GM12878 (cell line): ENCODE data around the gene TSC2. TPM values are rescaled to one million over a fixed set of nuclear protein-coding genes. Genes with fewer than 3 reads are reported as not detected.
A peak's percentile ranks its signal among the peaks of the same experiment; 100 is the strongest.

Experiments used
- ASH2L ChIP-seq: fragments of 300-600, 200-600 bp; sonication (generic); IDR thresholded peaks from 2 replicates; pipeline ENCODE4 v1.6.1; 2017; ENCODE audit warnings: low read depth, mild to moderate bottlenecking, borderline replicate concordance
- CBX3 ChIP-seq: fragments of 200-600 bp; sonication (generic); IDR thresholded peaks from 2 replicates; pipeline ENCODE4 v1.6.1; 2016; ENCODE audit warnings: low read depth, borderline replicate concordance
- CBX5 ChIP-seq: sonication (generic); IDR thresholded peaks from 2 replicates; pipeline ENCODE4 v1.6.1; 2016; ENCODE audit warnings: low read depth, moderate library complexity, mild to moderate bottlenecking, inconsistent platforms
- ETV6 ChIP-seq, 2 experiments: fragments of 450-650 bp in 1 of 2; IDR thresholded peaks in 1 of 2; conservative IDR thresholded peaks in 1 of 2; 2 replicates each; pipeline ENCODE4 v1.6.1; 2014; ENCODE audit warnings: antibody characterized with exemption in 1 of 2, borderline replicate concordance in 1 of 2, low read depth in 1 of 2, mild to moderate bottlenecking in 1 of 2, moderate library complexity in 1 of 2
- HCFC1 ChIP-seq: fragments of 150-350 bp; IDR thresholded peaks from 2 replicates; pipeline ENCODE4 v1.6.1; 2014; ENCODE audit warnings: low read length
- HDAC6 ChIP-seq: fragments of 200-600 bp; sonication (generic); IDR thresholded peaks from one replicate; pipeline ENCODE4 v1.8.0; 2017; ENCODE audit warnings: antibody characterized with exemption; ENCODE audit not compliant: unreplicated experiment
- KLF5 ChIP-seq: fragments of 450-650 bp; IDR thresholded peaks from 2 replicates; pipeline ENCODE4 v1.6.1; 2014; ENCODE audit warnings: mild to moderate bottlenecking; ENCODE audit not compliant: partially characterized antibody
- LARP7 ChIP-seq: fragments of 450-650 bp; IDR thresholded peaks from 2 replicates; pipeline ENCODE4 v1.6.1; 2017; ENCODE audit warnings: mild to moderate bottlenecking
- MTA3 ChIP-seq: IDR thresholded peaks from 2 replicates; pipeline ENCODE4 v1.6.1; 2012; ENCODE audit warnings: low read length, inconsistent platforms, borderline replicate concordance
- MYC ChIP-seq: IDR thresholded peaks from 2 replicates; pipeline ENCODE4 v1.6.1; 2011; ENCODE audit warnings: mild to moderate bottlenecking, low read length, moderate library complexity, inconsistent platforms; ENCODE audit not compliant: insufficient read depth, insufficient replicate concordance, insufficient read length, severe bottlenecking
- NBN ChIP-seq: fragments of 450-650 bp; IDR thresholded peaks from 2 replicates; pipeline ENCODE4 v1.6.1; 2016
- PML ChIP-seq: IDR thresholded peaks from 2 replicates; pipeline ENCODE4 v1.6.1; 2012; ENCODE audit warnings: low read length, inconsistent platforms
- RELA ChIP-seq: fragments of 450-650 bp; IDR thresholded peaks from 2 replicates; pipeline ENCODE4 v1.8.0; 2014; ENCODE audit warnings: borderline replicate concordance; ENCODE audit not compliant: partially characterized antibody
- SMC3 ChIP-seq: IDR thresholded peaks from 2 replicates; pipeline ENCODE4 v1.6.1; 2011; ENCODE audit warnings: low read length, improper control_type of control experiment, borderline replicate concordance
- SPI1 ChIP-seq: IDR thresholded peaks from 2 replicates; pipeline ENCODE4 v1.6.1; 2011; ENCODE audit warnings: low read depth, mild to moderate bottlenecking, low read length, moderate library complexity, borderline replicate concordance; ENCODE audit not compliant: insufficient read depth
- TCF12 ChIP-seq: IDR thresholded peaks from 2 replicates; pipeline ENCODE4 v1.6.1; 2011; ENCODE audit warnings: low read depth, mild to moderate bottlenecking, low read length
- ZBED1 ChIP-seq: IDR thresholded peaks from 2 replicates; pipeline ENCODE4 v1.6.1; 2016; ENCODE audit warnings: borderline replicate concordance
- ZNF274 ChIP-seq: IDR thresholded peaks from one replicate; pipeline ENCODE4 v1.8.0; 2011; ENCODE audit not compliant: insufficient read length, insufficient read depth
- polyA plus RNA-seq, 11 experiments: library from polyadenylated mRNA; depleted of rRNA in 4 of 11; unstranded in 6 of 11; stranded (reverse) in 5 of 11; fragments of >200 nt; fragmentation: Nextera tagmentation in 4 of 11; fragmentation: Illumina TruSeq in 1 of 11; extraction: Ambion mirVana in 4 of 11; extraction: Trizol in 1 of 11; gene quantifications; 1 replicate in 1 of 11; 2 replicates in 10 of 11; pipeline versions ENCODE4 v1.2.1 to v1.2.3, GENCODE V29; 2011 to 2016; ENCODE audit warnings: inconsistent platforms in 2 of 11, missing spikeins in 2 of 11, low read depth in 1 of 11
- total RNA-seq, 4 experiments: library from RNA; depleted of rRNA in 3 of 4; stranded (reverse); fragments of >200 nt in 3 of 4; fragmentation: Illumina TruSeq in 1 of 4; extraction: Trizol in 1 of 4; gene quantifications; 2 replicates each; pipeline versions ENCODE4 v1.2.1 to v1.2.3, GENCODE V29; 2013 to 2021
- TF ChIP-seq, protein P1 (sequence below): IDR thresholded peaks from 2 replicates; pipeline ENCODE4 v1.6.1; 2011; ENCODE audit warnings: borderline replicate concordance, low read depth, mild to moderate bottlenecking, moderate library complexity, mixed read lengths, low read length; ENCODE audit not compliant: insufficient read depth; ENCODE audit errors: extremely low read length
- TF ChIP-seq, protein P2 (sequence below): fragments of 450-650 bp; IDR thresholded peaks from 2 replicates; pipeline ENCODE4 v1.6.1; 2018; ENCODE audit warnings: borderline replicate concordance, mild to moderate bottlenecking; ENCODE audit not compliant: partially characterized antibody
- TF ChIP-seq, protein P3 (sequence below): IDR thresholded peaks from 2 replicates; pipeline ENCODE4 v1.6.1; 2012; ENCODE audit warnings: mild to moderate bottlenecking, low read depth, low read length

The TSC2 gene
- total and polyA plus RNA-seq, 10 of the 15 experiments (the other 5 are each of a cell fraction or from before 2014, with no cell fraction given): 1.6 to 77.0 (median 21.6) TPM

DNA sequence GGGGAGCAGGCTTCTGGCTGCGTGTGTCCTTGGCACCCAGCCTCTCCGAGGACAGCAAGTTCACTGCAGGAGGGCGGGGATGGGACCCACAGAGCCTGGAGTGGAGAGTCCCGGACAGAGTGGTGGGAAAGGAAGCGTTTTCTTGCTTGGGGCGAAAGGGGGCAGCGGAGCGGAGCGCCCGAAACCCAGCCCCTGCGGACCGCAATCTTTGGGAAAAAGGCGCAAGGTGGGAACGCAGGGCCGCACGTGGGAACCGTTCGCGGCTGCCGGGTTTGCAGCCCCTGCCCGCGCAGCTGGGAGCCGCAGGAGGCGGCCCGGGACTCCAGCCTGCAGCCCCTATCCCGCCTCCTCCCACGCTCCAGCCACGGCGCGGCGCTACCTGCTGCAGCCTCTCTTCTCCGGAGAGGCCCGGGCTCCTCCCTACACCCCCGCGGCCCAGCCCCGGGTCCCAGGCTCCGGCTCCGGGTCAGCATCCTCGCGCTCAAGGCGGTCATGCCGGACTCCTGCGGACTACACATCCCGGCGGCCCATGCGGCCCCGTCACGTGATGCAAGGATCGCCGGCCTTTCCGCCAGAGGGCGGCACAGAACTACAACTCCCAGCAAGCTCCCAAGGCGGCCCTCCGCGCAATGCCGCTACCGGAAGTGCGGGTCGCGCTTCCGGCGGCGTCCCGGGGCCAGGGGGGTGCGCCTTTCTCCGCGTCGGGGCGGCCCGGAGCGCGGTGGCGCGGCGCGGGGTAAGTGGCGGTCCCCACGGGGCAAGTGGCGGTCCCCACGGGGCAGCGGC, at the start of gene TSC2, which contains the start of gene NTHL1 (continued):
- TF ChIP-seq SMC3: no peak
- TF ChIP-seq, protein P1, sequence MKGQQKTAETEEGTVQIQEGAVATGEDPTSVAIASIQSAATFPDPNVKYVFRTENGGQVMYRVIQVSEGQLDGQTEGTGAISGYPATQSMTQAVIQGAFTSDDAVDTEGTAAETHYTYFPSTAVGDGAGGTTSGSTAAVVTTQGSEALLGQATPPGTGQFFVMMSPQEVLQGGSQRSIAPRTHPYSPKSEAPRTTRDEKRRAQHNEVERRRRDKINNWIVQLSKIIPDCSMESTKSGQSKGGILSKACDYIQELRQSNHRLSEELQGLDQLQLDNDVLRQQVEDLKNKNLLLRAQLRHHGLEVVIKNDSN: peak; percentile 99
- no peak for TF ChIP-seq HDAC6
- TF ChIP-seq MTA3: no peak
- TF ChIP-seq CBX3: no peak
- TF ChIP-seq RELA: peak; percentile 45
- TF ChIP-seq CBX5: no peak
- peak; percentile 28 for TF ChIP-seq MYC
- TF ChIP-seq, protein P2, sequence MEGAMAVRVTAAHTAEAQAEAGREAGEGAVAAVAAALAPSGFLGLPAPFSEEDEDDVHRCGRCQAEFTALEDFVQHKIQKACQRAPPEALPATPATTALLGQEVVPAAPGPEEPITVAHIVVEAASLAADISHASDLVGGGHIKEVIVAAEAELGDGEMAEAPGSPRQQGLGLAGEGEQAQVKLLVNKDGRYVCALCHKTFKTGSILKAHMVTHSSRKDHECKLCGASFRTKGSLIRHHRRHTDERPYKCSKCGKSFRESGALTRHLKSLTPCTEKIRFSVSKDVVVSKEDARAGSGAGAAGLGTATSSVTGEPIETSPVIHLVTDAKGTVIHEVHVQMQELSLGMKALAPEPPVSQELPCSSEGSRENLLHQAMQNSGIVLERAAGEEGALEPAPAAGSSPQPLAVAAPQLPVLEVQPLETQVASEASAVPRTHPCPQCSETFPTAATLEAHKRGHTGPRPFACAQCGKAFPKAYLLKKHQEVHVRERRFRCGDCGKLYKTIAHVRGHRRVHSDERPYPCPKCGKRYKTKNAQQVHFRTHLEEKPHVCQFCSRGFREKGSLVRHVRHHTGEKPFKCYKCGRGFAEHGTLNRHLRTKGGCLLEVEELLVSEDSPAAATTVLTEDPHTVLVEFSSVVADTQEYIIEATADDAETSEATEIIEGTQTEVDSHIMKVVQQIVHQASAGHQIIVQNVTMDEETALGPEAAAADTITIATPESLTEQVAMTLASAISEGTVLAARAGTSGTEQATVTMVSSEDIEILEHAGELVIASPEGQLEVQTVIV: peak; percentile 35
- TF ChIP-seq LARP7: peak; percentile 98
- no peak for TF ChIP-seq ZBED1
- TF ChIP-seq SPI1: no peak
- peak; percentile 99 for TF ChIP-seq HCFC1
- no peak for TF ChIP-seq NBN
- peak; percentile 57 for TF ChIP-seq KLF5
- TF ChIP-seq TCF12: no peak; the same call in 1 of the 2 replicates
- TF ChIP-seq, protein P3, sequence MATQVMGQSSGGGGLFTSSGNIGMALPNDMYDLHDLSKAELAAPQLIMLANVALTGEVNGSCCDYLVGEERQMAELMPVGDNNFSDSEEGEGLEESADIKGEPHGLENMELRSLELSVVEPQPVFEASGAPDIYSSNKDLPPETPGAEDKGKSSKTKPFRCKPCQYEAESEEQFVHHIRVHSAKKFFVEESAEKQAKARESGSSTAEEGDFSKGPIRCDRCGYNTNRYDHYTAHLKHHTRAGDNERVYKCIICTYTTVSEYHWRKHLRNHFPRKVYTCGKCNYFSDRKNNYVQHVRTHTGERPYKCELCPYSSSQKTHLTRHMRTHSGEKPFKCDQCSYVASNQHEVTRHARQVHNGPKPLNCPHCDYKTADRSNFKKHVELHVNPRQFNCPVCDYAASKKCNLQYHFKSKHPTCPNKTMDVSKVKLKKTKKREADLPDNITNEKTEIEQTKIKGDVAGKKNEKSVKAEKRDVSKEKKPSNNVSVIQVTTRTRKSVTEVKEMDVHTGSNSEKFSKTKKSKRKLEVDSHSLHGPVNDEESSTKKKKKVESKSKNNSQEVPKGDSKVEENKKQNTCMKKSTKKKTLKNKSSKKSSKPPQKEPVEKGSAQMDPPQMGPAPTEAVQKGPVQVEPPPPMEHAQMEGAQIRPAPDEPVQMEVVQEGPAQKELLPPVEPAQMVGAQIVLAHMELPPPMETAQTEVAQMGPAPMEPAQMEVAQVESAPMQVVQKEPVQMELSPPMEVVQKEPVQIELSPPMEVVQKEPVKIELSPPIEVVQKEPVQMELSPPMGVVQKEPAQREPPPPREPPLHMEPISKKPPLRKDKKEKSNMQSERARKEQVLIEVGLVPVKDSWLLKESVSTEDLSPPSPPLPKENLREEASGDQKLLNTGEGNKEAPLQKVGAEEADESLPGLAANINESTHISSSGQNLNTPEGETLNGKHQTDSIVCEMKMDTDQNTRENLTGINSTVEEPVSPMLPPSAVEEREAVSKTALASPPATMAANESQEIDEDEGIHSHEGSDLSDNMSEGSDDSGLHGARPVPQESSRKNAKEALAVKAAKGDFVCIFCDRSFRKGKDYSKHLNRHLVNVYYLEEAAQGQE: no peak
- TF ChIP-seq ZNF274: no peak
- peak; percentile 76; the same call in 1 of the 2 replicates for TF ChIP-seq ASH2L
- no peak for TF ChIP-seq PML
- TF ChIP-seq ETV6 (conservative IDR thresholded peaks at IDR 0.05 in 1 of 2, IDR thresholded peaks at IDR 0.05 in 1 of 2; ENCODE audit: borderline replicate concordance in 1 of 2, low read depth in 1 of 2): no peak
